GM12892 (cell line): ENCODE measurements around the gene TULP4.

Source experiments
- DNase-seq: peaks from one replicate; pipeline ENCODE4 v3.0.0; 2011; ENCODE audit not compliant: insufficient read length
- FAIRE-seq: peaks from 2 replicates; lab custom pipeline; 2011; peaks lifted over from hg19 to GRCh38; lab: Jason Lieb, UNC
- POLR2A ChIP-seq: IDR thresholded peaks from 2 replicates; pipeline ENCODE4 v1.6.1; 2011; ENCODE audit warnings: low read depth, low read length, control low read depth
- POLR2AphosphoS5 ChIP-seq: IDR thresholded peaks from 2 replicates; pipeline ENCODE4 v1.6.1; 2011; ENCODE audit warnings: low read depth, low read length, control low read depth
- TAF1 ChIP-seq: IDR thresholded peaks from 2 replicates; pipeline ENCODE4 v1.6.1; 2011; ENCODE audit warnings: low read depth, mild to moderate bottlenecking, control low read depth, low read length, borderline replicate concordance

The TULP4 gene

DNA sequence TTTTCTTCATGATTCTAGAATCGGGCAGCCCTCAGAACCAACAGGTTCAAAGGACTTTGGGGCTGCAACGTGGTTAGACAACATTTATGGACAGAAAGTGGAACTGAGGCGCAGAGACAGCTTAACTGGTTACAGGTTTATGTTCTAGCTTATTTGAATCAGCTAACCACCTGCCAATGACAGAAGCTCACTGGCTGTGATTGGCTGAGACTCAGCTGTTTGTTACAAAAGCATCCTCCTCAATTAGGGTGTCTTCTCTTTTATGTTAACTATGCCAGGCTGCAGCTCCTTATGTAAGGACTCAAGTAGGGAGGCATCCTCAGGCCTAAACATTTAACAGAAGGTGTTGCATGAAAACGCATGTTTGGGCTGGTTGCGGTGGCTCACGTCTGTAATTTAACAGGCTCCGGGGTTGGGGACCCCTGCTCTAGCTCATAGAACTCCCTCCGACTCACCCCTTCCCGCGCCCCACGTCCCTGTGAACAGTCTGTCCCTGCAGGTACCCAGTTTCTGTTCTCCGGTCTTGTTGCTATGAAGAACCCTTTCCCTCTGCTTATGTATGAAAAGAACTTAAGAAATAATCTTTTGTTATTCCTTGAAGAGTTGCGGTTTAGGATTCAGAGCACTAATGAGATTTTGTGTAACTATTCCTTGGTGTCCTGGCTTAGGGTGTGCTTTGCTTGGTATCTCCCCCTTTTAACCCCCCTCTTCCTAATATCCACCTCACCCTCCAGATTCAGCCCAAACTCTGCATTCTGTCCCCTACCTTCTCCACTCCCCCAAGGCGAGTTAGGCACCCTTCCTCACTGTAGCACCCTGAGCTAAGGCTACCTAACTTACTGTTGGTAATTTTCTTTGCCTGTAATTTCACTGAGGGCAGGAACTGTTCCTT, 246.4 kb downstream of the TULP4 start:
- no peak for TF ChIP-seq POLR2A
- TF ChIP-seq POLR2AphosphoS5: no peak
- TF ChIP-seq TAF1: no peak
- FAIRE-seq: no peak
- no peak for DNase-seq

DNA sequence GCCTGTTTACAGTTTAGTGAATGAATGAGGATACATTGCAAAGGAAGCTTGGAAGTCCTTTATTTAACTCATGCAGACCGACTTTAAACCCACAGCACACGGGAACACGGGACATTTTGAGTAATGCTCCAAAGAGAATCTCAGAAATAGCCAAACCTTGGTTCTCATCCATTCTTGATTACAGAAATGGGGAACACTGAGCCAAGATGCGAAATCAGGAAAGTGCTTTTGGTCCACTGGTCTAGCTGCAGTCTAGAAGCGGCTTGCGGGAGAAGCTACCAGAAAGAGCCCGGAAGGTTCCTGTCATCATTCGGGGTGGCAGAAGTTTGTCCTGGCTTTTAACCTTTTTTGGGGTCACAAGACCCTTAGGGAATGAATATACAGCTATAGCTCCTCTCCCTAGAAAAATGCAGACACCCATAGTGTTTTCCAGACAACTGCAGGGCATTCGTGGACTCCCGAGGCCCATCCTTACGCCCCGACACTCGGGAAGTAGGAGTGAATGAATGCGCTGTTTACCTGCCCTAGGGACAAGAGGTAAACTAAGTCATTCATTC, 247.2 kb downstream of the TULP4 start:
- no peak for FAIRE-seq
- TF ChIP-seq POLR2AphosphoS5 (no peak), TAF1 (no peak)
- DNase-seq: no peak

DNA sequence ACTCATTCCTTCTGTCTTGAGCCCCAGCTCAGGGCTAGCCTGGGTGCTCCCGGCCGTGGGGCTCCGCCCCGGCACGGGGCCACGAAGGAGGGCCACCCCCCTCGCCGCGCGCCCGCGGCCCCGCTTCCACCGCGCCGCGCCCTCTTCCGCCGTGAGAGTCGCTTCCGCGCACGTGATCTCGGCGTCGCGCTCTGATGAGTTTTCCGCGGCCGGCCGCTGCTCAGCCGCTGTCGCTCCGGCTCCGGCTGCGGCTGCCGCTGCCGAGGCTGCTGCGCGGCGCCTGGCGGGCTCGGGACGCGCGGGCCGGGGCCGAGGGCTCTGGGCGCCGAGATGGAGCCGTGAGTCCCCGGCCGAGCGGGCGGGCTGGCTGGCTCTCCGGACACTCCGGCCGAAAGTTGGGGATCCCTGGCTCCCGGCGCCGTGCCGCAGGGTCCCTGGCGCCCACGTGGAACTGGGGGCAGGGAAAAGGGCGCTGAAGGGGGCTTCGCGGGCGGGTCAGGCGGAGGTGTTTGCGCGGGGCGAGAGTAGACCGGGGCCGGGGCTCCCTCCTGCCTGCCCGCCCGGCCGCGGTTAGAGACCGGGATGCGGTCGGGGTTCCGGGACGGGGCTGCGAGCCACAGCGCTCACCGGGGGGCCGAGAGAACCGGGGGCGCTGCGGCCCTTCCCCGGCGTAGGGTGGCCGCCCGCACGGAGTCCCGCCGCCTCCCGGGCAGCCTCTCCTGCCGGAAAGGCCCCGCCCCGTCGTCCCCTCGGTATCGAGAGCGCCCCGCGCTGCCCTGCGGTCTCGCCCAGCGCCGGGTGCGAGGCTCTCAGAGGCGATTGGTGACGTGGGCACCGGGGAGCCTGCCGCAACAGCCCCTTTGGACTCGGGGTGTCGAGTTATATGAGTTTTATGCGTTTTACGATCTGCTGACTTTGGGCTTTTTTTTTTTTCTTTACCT, 247.9 kb downstream of the TULP4 start, which contains the start of gene TMEM181:
Gene TMEM181, plus strand, starts transcription at position 197 of the 941 bp plus-strand sequence. Its CDS starts 134 bp downstream, at position 331.
- FAIRE-seq (peak; percentile 99), DNase-seq (peak; percentile 80)
- TF ChIP-seq POLR2A (peak; percentile 85), TAF1 (peak; percentile 22; the same call in 1 of the 2 replicates), POLR2AphosphoS5 (peak; percentile 58)

DNA sequence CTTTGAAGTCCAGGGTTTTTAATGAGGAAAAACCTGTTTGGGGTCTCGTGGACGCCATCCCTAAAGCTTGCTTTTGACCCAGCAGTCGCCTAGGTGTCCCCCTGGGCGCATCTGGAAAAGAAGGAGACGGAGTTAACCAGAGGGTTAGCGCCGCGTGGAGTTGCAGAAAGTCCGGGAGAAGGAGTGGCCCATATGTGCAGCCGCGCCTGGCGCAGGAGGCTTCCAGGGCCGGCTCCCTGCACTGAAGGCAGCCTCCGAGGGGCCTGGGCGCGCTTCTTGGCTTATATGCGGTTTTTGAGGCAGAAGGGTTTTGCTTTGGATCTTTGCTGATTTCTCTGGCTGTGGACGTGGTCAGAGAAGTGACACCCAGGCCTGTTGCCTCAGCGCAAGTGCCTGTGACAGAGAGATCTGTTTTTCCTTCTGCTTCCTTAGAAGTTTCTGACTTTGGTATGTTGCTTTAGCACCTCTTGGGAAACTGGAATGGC, 248.6 kb downstream of the TULP4 start:
- FAIRE-seq (no peak), DNase-seq (no peak)
- TF ChIP-seq POLR2AphosphoS5: no peak
- no peak for TF ChIP-seq POLR2A
- no peak for TF ChIP-seq TAF1
